K562 (cell line): ENCODE data around the gene VDAC2. TPM values are rescaled to one million over a fixed set of nuclear protein-coding genes. Genes with fewer than 3 reads are reported as not detected.
A peak's percentile ranks its signal among the peaks of the same experiment; 100 is the strongest.

Source experiments
- BCOR ChIP-seq: fragments of 450-650 bp; IDR thresholded peaks from 2 replicates; pipeline ENCODE4 v1.6.1; 2016
- E4F1 ChIP-seq: fragments of 250-450 bp; sonication (Bioruptor Pico); IDR thresholded peaks from 2 replicates; pipeline ENCODE4 v1.5.0; 2021; ENCODE audit warnings: mild to moderate bottlenecking, borderline replicate concordance
- ETV1 ChIP-seq: fragments of 450-650 bp; conservative IDR thresholded peaks from 2 replicates; pipeline ENCODE4 v1.6.1; 2016; ENCODE audit warnings: missing genetic modification characterization, control low read depth, low read depth, missing compliant biosample characterization
- EWSR1 ChIP-seq: fragments of 450-650 bp; IDR thresholded peaks from 2 replicates; pipeline ENCODE4 v1.6.1; 2018; ENCODE audit warnings: borderline replicate concordance, mild to moderate bottlenecking, low read depth, moderate library complexity; ENCODE audit not compliant: partially characterized antibody
- MBD1 ChIP-seq: fragments of 250-450 bp; sonication (Bioruptor Pico); IDR thresholded peaks from 2 replicates; pipeline ENCODE4 v1.8.0; 2022; ENCODE audit warnings: inconsistent platforms
- MXD1 ChIP-seq: fragments of 250-450 bp; sonication (Bioruptor Pico); IDR thresholded peaks from 2 replicates; pipeline ENCODE4 v1.8.0; 2021; ENCODE audit warnings: borderline replicate concordance, mild to moderate bottlenecking, moderate library complexity; ENCODE audit not compliant: poor library complexity, severe bottlenecking
- PKNOX1 ChIP-seq: fragments of 450-650 bp; IDR thresholded peaks from 2 replicates; pipeline ENCODE4 v1.6.1; 2016
- SLC30A9 ChIP-seq: fragments of 250-450 bp; sonication (Bioruptor Pico); IDR thresholded peaks from 2 replicates; pipeline ENCODE4 v1.8.0; 2022; ENCODE audit warnings: mild to moderate bottlenecking, moderate library complexity
- TAF9B ChIP-seq: fragments of 450-650 bp; IDR thresholded peaks from 2 replicates; pipeline ENCODE4 v1.6.1; 2018; ENCODE audit warnings: mild to moderate bottlenecking; ENCODE audit not compliant: partially characterized antibody
- TCF7L2 ChIP-seq: fragments of 150-350 bp; IDR thresholded peaks from 2 replicates; pipeline ENCODE4 v1.6.1; 2016; ENCODE audit warnings: low read depth, mild to moderate bottlenecking, low read length, moderate library complexity
- ZBED1 ChIP-seq: IDR thresholded peaks from 2 replicates; pipeline ENCODE4 v1.6.1; 2014
- ZFX ChIP-seq: sonication (generic); formaldehyde crosslinking; IDR thresholded peaks from 2 replicates; pipeline ENCODE4 v1.8.0; 2022; ENCODE audit warnings: mild to moderate bottlenecking, missing genetic modification reagents, moderate library complexity
- ZHX1 ChIP-seq: fragments of 150-350 bp; conservative IDR thresholded peaks from 2 replicates; pipeline ENCODE4 v1.6.1; 2014; ENCODE audit warnings: low read length
- ZNF134 ChIP-seq: fragments of 250-450 bp; sonication (Bioruptor Pico); conservative IDR thresholded peaks from 2 replicates; pipeline ENCODE4 v1.4.0; 2020
- ZNF184 ChIP-seq: sonication (generic); formaldehyde crosslinking; IDR thresholded peaks from 2 replicates; pipeline ENCODE4 v1.5.0; 2020; ENCODE audit warnings: missing genetic modification reagents
- ZNF311 ChIP-seq: fragments of 250-450 bp; sonication (Bioruptor Pico); IDR thresholded peaks from 2 replicates; pipeline ENCODE4 v1.4.0; 2020; ENCODE audit warnings: mild to moderate bottlenecking, moderate library complexity
- ZNF398 ChIP-seq: fragments of 250-450 bp; sonication (Bioruptor Pico); IDR thresholded peaks from 2 replicates; pipeline ENCODE4 v1.8.0; 2021; ENCODE audit warnings: moderate library complexity, mild to moderate bottlenecking, inconsistent platforms
- polyA plus RNA-seq, 8 experiments: library from polyadenylated mRNA; depleted of rRNA in 4 of 8; stranded (reverse) in 5 of 8; unstranded in 3 of 8; fragments of >200 nt; fragmentation: Nextera tagmentation in 2 of 8; fragmentation: Illumina TruSeq in 1 of 8; extraction: Ambion mirVana in 2 of 8; extraction: Trizol in 1 of 8; gene quantifications; 2 replicates each; pipeline versions ENCODE4 v1.2.1 to v1.2.3, GENCODE V29; 2011 to 2014; ENCODE audit warnings: inconsistent platforms in 1 of 8, missing spikeins in 1 of 8
- total RNA-seq, 7 experiments: library from RNA; depleted of rRNA in 6 of 7; stranded (reverse); fragments of >200 nt in 6 of 7; fragmentation: Illumina TruSeq in 2 of 7; extraction: Trizol in 2 of 7; gene quantifications; 2 replicates each; pipeline versions ENCODE4 v1.2.1 to v1.2.3, GENCODE V29; 2011 to 2021; ENCODE audit warnings: low replicate concordance in 1 of 7

VDAC2 gene
- total and polyA plus RNA-seq, 9 of the 15 experiments (the other 6 are each of a cell fraction or from before 2014, with no cell fraction given): 139 to 450 (median 250) TPM

- TF ChIP-seq SLC30A9 (CRISPR knock-in tag): no peak
- TF ChIP-seq MXD1 (CRISPR knock-in tag): peak; percentile 13
- TF ChIP-seq ZHX1: no peak
- TF ChIP-seq ZFX: no peak
- no peak for TF ChIP-seq PKNOX1
- peak; percentile 94 for TF ChIP-seq ZNF311 (CRISPR knock-in tag)
- no peak for TF ChIP-seq ZBED1
- no peak for TF ChIP-seq TCF7L2
- no peak for TF ChIP-seq EWSR1
- TF ChIP-seq E4F1 (CRISPR knock-in tag): no peak; the same call in 1 of the 2 replicates
- no peak for TF ChIP-seq ZNF184
- TF ChIP-seq ZNF398 (CRISPR knock-in tag): peak; percentile 78
- peak; percentile 78 for TF ChIP-seq ZNF134 (CRISPR knock-in tag)
- TF ChIP-seq BCOR: no peak
- peak; percentile 60; the same call in 1 of the 2 replicates for TF ChIP-seq ETV1 (tag)
- no peak for TF ChIP-seq TAF9B
- 0 out of 2 replicates have a peak, but pooled peaks have one; percentile 57 for TF ChIP-seq MBD1 (CRISPR knock-in tag)
Measured at GRCh38 chr10:75209086-75209920, 1.3 kb upstream of the VDAC2 start (continued).
